HUES64 (cell line): ENCODE data around the gene HGFAC.

ENCODE experiments used
- H3K27ac ChIP-seq: 2 replicates; pipeline ENCODE4 v1.7.0; 2013; ENCODE audit warnings: low read depth, low read length, inconsistent platforms
- H3K27me3 ChIP-seq: 2 replicates; pipeline ENCODE4 v1.6.1; 2013; ENCODE audit warnings: mild to moderate bottlenecking, low read length; ENCODE audit not compliant: insufficient read depth
- H3K36me3 ChIP-seq: 2 replicates; pipeline ENCODE4 v1.6.1; 2013; ENCODE audit warnings: mild to moderate bottlenecking, low read length; ENCODE audit not compliant: insufficient read depth
- H3K4me1 ChIP-seq: 2 replicates; pipeline ENCODE4 v1.6.1; 2013; ENCODE audit warnings: mild to moderate bottlenecking, low read length, moderate library complexity; ENCODE audit not compliant: insufficient read depth
- H3K4me3 ChIP-seq: 2 replicates; pipeline ENCODE4 v1.5.1; 2013; ENCODE audit warnings: mild to moderate bottlenecking, low read length, moderate library complexity
- H3K9ac ChIP-seq: 2 replicates; pipeline ENCODE4 v1.6.1; 2013; ENCODE audit warnings: mild to moderate bottlenecking, low read depth, low read length
- H3K9me3 ChIP-seq: 2 replicates; pipeline ENCODE4 v1.6.1; 2013; ENCODE audit warnings: low read depth, low read length; ENCODE audit not compliant: insufficient read depth
- WGBS: fragments of 150-250, 120-280 bp; methylation state at CpG from one replicate; pipeline ENCODE4 v1.1.7; 2013; ENCODE audit warnings: missing lambda C conversion rate; 5-methylcytosine and 5-hydroxymethylcytosine counted together

The HGFAC gene

DNA sequence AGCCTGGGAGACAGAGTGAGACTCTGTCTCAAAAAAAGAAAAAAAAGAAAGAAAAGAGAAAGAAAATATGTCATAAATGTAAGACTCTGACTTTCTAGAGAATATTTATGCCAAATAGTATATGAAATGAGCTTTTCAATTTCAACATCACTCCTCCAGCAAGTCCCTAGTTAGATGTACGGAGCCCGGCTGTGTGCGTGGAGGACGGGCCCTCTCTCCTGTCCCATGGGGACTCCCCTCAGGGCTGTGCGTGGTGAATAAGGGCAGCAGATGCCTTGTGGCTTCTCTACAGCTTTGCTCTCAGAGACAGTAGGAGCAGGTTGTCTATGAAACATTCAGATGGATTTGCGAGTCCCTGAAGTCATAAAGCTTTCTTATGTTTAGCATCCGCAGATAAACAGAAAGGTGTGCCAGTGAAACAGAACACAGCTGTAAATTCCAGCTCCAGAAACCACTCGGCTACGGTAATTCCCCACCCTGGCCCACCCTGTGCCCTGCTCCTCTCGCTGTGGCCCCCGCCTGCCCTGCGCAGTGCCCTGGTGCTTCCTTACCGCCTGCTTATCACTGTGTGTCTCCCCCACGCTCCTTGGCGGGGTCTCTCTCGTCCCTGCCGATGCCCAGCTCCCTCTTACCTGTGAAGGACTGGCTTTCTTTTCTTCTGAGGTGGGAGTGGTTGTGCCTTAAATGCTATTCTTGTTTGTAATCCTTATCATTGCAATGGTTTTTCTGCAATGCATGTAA lies 13.9 kb upstream of the HGFAC start:
- Histone ChIP-seq H3K27ac (no peak overlapping the region), H3K4me1 (no peaks in the 10 kb centered on the region), H3K4me3 (no peak overlapping the region), H3K9me3 (no peaks in the 10 kb centered on the region), H3K9ac (no peak overlapping the region), H3K36me3 (no peaks in the 10 kb centered on the region; the same call in 1 of the 2 replicates), H3K27me3 (no peaks in the 10 kb centered on the region)
- 96% methylated on average over 17 of the region's 17 CpGs for WGBS

DNA sequence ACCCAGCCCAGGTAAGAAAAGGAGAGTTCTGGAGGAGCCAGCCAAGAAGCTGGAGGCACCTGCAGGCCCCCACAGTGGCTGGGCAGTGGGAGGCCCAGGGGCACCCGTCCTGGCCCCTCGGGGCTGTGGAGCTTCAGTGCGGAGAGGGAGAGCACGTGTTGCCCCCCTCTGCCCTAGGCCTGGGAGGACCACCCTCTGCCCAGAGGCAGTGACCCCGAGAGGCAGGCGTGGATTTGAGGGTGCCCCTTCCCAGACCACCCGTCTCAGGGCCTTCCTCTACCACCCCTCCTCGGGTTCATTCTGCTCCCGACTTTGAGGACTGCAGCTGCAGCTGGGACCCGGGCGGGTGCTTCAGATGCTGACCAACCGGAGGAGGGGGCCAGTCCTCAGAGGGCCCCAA lies 12.1 kb upstream of the HGFAC start:
- WGBS, result 94% methylated on average over 12 of the region's 12 CpGs
- H3K9me3 ChIP-seq, result no peaks in the 10 kb centered on the region
- H3K27ac ChIP-seq, result no peak overlapping the region
- no peaks in the 10 kb centered on the region for H3K27me3 ChIP-seq
- no peak overlapping the region for H3K4me3 ChIP-seq
- H3K36me3 ChIP-seq, result no peaks in the 10 kb centered on the region; the same call in 1 of the 2 replicates
- no peaks in the 10 kb centered on the region for H3K4me1 ChIP-seq
- H3K9ac ChIP-seq, result no peak overlapping the region

DNA sequence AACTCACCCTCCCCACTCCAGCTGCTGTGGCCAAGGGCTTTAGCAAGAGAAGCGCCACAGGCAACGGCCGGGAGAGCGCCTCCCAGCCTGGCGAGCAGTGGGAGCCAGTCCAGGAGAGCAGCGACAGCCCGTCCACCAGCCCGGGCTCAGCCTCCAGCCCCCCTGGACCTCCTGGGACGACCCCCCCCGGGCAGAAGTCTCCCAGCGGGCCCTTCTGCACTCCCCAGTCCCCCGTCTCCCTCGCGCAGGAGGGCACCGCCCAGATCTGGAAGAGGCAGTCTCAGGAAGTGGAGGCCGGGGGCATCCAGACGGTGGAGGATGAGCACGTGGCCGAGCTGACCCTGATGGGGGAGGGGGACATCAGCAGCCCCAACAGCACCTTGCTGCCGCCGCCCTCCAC lies 11.2 kb upstream of the HGFAC start:
- Histone ChIP-seq H3K4me3 (no peak overlapping the region), H3K27ac (no peak overlapping the region), H3K4me1 (no peaks in the 10 kb centered on the region), H3K36me3 (no peaks in the 10 kb centered on the region; the same call in 1 of the 2 replicates), H3K27me3 (no peaks in the 10 kb centered on the region), H3K9ac (no peak overlapping the region), H3K9me3 (no peaks in the 10 kb centered on the region)
- WGBS, result 91% methylated on average over 21 of the region's 21 CpGs

DNA sequence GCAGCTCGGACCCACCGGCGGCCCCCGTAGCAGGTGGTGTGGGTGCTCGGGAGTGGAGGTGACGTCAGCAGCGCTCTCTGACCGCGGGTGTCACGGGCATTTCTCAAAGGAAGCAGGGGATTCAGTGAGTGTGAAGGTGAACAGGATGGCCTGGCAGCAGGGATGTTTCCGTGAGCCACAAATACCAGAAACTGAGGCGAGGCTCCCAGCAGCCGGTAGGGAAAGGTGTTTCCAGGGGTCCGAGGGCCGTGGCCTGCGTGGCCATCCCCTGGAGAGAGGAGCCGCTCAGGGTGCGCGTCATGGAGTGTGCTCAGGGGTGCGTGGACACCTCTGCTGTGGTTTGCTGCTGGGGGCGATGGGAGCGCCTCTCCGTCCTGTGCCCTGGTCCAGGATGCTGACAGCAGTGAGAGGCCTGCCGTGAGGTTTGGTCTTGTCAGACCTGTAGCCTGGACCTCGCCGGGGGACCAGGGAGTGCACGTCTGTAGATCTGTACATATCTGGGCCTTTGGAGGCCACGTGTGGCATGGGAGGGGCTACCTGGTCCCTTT lies 10.2 kb upstream of the HGFAC start:
- no peaks in the 10 kb centered on the region for H3K4me1 ChIP-seq
- no peak overlapping the region for H3K4me3 ChIP-seq
- 95% methylated on average over 28 of the region's 28 CpGs for WGBS
- no peaks in the 10 kb centered on the region; the same call in 1 of the 2 replicates for H3K36me3 ChIP-seq
- no peaks in the 10 kb centered on the region for H3K27me3 ChIP-seq
- H3K9me3 ChIP-seq, result no peaks in the 10 kb centered on the region
- H3K27ac ChIP-seq, result no peak overlapping the region
- no peak overlapping the region for H3K9ac ChIP-seq

DNA sequence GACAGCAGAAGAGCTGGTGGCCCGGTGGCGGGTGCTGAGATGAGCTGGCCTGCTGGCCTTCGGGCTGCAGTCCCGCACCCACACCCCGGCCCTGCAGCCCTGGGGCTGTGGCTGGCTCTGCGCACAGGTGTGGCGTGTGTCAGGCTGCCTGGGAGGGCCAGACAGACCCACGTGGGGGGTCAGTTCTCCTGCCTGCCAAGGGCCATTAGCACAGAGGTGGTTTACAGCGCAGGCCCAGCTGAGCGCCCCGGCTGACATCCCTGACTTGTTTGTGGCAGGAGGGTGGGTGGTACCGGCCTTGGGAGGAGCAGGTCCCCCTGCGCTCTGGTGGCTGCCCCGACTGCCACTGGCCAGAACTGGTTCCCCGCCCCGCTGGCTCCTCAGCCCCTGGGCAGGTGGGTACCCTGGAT lies 9.4 kb upstream of the HGFAC start:
- no peak overlapping the region for H3K9ac ChIP-seq
- H3K4me3 ChIP-seq, result no peak overlapping the region
- 90% methylated on average over 16 of the region's 16 CpGs for WGBS
- H3K4me1 ChIP-seq, result no peaks in the 10 kb centered on the region
- H3K27me3 ChIP-seq, result no peaks in the 10 kb centered on the region
- H3K36me3 ChIP-seq, result no peaks in the 10 kb centered on the region; the same call in 1 of the 2 replicates
- H3K27ac ChIP-seq, result no peak overlapping the region
- H3K9me3 ChIP-seq, result no peaks in the 10 kb centered on the region

DNA sequence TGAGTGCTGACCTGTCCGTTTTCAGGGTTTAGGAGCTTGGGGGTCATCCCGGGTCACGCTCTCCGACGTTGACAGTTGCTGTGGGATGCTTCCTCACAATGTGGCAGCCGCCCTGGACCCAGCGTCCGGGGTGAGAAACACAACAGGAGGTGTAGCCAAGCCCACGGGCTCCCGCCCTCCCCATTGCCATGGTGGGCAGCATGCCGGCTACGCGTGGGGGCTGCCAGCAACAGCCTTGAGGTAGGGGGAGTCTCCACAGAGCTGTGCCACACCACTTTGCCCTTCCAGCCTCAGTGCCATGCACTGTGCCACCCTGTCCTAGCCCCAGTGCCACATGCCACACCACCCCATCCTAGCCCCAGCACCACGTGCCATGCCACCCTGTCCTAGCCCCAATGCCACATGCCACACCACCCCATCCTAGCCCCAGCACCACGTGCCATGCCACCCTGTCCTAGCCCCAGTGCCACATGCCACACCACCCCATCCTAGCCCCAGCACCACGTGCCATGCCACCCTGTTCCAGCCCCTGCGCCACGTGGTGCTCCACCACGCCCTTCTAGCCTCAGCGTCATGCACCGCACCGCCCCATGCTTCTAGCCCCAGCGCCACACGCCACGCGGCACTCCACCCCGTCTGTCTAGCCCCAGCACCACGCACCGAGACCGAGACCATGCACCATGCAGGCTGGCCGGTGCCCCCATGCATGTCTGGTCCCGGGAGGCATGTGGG lies 8.5 kb upstream of the HGFAC start:
- no peak overlapping the region for H3K4me3 ChIP-seq
- no peak overlapping the region for H3K27ac ChIP-seq
- 94% methylated on average over 32 of the region's 32 CpGs for WGBS
- no peak overlapping the region for H3K9ac ChIP-seq
- no peaks in the 10 kb centered on the region for H3K4me1 ChIP-seq
- H3K9me3 ChIP-seq, result no peaks in the 10 kb centered on the region
- no peaks in the 10 kb centered on the region; the same call in 1 of the 2 replicates for H3K36me3 ChIP-seq
- H3K27me3 ChIP-seq, result no peaks in the 10 kb centered on the region

DNA sequence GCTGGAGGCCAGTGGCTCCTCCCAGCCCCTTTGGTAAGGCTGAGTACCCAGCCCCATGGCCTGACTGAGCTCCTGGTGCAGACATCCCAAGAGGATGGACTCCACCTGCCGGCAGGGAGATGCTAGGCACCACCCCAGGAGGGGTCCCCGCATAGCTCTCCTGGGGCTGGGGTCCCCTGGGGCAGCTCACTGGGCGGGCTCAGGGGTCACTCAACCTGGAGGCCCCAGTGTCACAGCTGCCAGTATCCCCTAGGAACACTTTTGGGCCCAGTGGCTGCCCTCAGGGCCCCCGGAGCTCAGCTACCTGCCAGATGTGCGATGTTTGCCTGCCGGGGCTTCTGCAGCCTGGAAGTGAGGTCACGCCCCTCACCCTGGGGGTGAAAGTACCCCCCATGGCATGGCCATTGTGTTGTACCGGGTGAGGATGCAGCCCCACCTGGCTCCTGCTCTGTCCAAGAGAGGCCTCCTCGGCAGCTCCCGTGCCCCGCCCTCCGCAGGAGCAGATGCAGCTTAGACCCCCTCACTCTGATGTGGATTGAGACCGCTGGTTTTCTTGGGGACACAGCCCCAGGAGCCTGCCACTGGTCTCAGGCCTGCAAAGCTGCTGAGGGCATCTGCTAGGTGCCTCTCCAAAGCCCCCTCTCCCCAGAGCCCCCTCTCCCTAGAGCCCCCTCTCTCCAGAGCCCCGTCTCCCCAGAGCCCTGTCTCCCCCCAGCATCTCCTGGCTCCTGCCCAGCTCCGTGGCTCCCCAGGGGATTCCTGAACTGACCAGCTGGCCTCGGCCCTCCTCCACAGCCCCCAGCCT lies 6.7 kb upstream of the HGFAC start:
- no peaks in the 10 kb centered on the region for H3K4me1 ChIP-seq
- WGBS, result 56% methylated on average over 16 of the region's 16 CpGs

DNA sequence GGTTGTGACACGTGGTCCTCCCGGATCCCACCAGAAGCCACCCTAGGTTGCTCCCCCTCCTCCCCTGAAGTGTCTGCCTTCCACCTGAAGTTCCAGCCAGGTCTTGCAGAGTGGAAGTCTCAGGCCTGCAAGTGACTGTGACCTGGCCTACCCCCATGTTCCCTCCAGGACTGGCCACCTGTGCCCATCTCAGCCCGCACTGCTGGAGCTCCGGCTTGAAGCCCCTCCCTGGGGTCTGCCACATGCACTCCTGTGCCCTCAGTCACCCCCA lies 6.1 kb upstream of the HGFAC start:
- Histone ChIP-seq H3K4me1 (no peaks in the 10 kb centered on the region), H3K36me3 (no peaks in the 10 kb centered on the region; the same call in 1 of the 2 replicates), H3K4me3 (no peak overlapping the region), H3K9ac (no peak overlapping the region), H3K27ac (no peak overlapping the region), H3K9me3 (no peaks in the 10 kb centered on the region), H3K27me3 (no peaks in the 10 kb centered on the region)
- WGBS, result 81% methylated on average over 4 of the region's 4 CpGs

More for the DNA sequence above, 6.7 kb upstream of the HGFAC start:
- no peak overlapping the region for H3K9ac ChIP-seq
- H3K27me3 ChIP-seq, result no peaks in the 10 kb centered on the region
- no peak overlapping the region for H3K27ac ChIP-seq
- H3K36me3 ChIP-seq, result no peaks in the 10 kb centered on the region; the same call in 1 of the 2 replicates
- H3K9me3 ChIP-seq, result no peaks in the 10 kb centered on the region
- H3K4me3 ChIP-seq, result no peak overlapping the region

DNA sequence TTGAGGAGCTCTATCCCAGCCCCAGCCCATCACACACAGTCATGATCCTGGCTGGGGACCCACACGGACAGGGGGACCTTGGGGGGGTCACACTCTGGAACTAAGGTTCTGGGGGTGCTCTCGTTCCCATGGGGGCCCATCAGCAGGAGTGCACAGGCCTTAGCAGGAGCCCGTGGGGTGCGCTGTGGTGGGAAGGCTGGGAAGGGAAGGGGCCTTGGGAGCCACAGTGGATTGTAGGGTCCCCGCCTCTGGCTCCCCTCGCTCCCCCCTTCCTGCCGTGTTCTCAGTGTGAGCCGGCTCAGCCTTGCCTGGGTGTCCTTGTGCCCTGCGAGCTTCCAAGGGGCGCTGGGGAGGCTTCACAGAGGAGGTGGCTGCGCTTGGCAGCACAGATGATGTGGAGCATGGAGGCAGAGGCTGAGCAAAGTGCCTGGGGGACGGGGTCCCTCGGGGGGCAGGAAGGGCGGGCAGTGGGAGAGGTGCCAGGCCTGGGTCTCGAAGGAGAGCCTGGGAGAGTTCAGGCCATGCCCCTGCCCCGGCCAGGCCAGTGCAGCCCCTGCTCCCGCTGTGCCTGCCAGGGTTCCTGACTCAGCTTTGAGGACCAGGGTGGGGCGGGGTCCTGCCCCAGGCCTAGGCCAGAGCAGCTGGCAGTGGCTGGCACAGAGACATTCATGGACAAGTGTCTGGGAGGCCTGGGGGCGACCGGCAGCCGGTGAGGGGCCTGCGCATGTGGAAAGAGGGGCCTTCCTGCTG lies 5.5 kb upstream of the HGFAC start:
- no peak overlapping the region for H3K9ac ChIP-seq
- H3K4me3 ChIP-seq, result no peak overlapping the region
- no peaks in the 10 kb centered on the region for H3K27me3 ChIP-seq
- 93% methylated on average over 22 of the region's 22 CpGs for WGBS
- H3K27ac ChIP-seq, result no peak overlapping the region
- H3K9me3 ChIP-seq, result no peaks in the 10 kb centered on the region
- H3K36me3 ChIP-seq, result no peaks in the 10 kb centered on the region; the same call in 1 of the 2 replicates
- H3K4me1 ChIP-seq, result no peaks in the 10 kb centered on the region

DNA sequence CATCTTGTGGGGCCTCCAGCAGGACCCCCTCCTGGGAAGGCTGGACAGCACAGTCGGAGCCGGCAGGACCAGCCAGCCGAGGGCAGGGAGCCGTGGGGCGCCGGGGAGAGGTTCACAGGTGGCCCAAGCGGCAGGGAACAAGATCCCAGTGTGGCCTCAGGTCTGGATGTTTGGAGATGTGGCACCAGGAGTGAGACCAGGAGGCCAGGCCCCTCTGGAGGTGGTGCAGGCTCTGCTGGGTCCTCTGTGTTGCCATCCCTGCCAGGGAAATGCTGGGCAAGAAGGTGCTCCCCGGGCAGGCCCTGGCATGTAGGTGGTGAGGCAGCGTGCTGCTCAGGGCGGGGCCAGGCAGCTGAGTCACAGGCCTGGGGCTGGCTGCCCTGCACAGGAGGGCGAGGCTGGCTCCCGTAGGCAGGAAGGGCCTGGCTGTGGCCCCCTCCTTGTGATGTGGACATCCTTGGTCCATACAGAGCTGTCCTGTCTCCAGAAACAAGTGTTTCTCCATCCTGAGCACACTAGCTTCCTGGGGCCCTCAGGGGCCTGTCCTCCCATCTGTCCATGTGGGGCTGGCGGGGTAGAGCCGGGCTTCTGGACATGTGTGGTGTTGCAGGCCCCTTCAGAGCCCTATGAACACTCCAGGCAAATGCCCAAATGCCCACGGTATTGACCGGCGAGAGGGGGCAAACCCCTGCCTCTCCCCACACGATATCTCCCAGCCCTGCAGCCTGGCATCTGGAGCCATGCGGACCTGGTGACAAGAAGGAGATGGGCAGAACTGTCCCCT lies 4.8 kb upstream of the HGFAC start:
- H3K4me1 ChIP-seq, result no peaks in the 10 kb centered on the region
- no peaks in the 10 kb centered on the region for H3K9me3 ChIP-seq
- no peaks in the 10 kb centered on the region; the same call in 1 of the 2 replicates for H3K36me3 ChIP-seq
- H3K27me3 ChIP-seq, result no peaks in the 10 kb centered on the region
- no peak overlapping the region for H3K9ac ChIP-seq
- H3K27ac ChIP-seq, result no peak overlapping the region
- 93% methylated on average over 19 of the region's 19 CpGs for WGBS
- no peak overlapping the region for H3K4me3 ChIP-seq
